ENCODE results near the gene TSEN2. TPM values are rescaled to one million over a fixed set of nuclear protein-coding genes. Genes with fewer than 3 reads are reported as not detected.

Gene TSEN2
- total and polyA plus RNA-seq, 2 of the 13 experiments (the other 11 are each of a cell fraction or from before 2014, with no cell fraction given), result 11.0 to 17.3 TPM

DNA sequence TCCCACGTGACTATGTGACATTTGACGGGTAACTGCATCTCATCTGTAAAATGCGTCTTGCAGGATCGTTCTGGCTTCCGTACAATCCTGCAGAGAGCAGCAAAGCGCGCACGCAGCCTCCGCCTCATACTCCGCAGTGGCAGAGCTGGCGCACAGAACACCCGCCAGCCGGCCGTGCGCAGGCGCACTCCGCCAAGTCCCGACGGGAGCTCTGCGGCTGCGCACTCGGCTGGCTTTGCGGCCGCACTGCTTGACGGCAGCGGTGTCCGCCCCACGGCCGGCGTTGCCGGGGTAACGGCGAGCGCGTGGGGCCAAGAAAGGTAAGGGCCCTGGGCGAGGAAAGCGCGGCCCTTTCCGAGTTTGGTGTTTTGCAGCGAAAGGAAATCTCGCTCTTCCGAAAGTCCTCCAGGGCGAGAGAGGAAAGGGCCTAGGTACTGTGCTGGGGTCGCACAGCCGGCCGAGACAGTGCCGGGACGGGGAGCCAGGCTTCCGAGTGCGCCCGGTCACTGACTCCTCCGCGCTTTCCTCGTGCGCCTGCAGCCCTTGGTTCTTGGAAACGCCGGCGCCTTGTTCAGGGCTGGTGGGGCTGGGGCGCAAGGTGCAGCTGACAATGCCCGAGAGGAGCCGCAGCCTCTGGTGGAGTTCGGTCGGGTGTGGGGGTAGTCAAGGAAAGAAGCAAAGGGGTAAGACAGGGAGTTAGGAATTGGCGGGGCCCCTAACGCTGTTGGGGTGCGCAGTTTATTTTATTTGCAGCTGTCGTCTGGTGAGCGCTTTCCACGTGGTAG is at the start of gene TSEN2 (continued):
- TF ChIP-seq, protein P1, sequence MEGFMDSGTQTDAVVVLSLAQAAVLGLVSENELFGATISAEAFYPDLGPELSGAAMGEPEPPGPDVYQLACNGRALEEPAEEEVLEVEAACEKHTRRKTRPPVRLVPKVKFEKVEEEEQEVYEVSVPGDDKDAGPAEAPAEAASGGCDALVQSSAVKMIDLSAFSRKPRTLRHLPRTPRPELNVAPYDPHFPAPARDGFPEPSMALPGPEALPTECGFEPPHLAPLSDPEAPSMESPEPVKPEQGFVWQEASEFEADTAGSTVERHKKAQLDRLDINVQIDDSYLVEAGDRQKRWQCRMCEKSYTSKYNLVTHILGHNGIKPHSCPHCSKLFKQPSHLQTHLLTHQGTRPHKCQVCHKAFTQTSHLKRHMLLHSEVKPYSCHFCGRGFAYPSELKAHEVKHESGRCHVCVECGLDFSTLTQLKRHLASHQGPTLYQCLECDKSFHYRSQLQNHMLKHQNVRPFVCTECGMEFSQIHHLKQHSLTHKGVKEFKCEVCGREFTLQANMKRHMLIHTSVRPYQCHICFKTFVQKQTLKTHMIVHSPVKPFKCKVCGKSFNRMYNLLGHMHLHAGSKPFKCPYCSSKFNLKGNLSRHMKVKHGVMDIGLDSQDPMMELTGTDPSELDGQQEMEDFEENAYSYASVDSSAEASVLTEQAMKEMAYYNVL (CRISPR knock-in tag; IDR thresholded peaks at IDR 0.05; ENCODE audit: borderline replicate concordance), result peak; percentile 33; the same call in 1 of the 2 replicates
- TF ChIP-seq JARID2 (CRISPR knock-in tag; IDR thresholded peaks at IDR 0.05; ENCODE audit: insufficient replicate concordance) (no peak), ZKSCAN1 (IDR thresholded peaks at IDR 0.05; ENCODE audit: low read length) (no peak), TOE1 (CRISPR knock-in tag; IDR thresholded peaks at IDR 0.05) (no peak), GATA4 (IDR thresholded peaks at IDR 0.05; ENCODE audit: borderline replicate concordance, low read depth) (no peak), NFYC (CRISPR knock-in tag; IDR thresholded peaks at IDR 0.05) (no peak), KDM5B (CRISPR knock-in tag; IDR thresholded peaks at IDR 0.05; ENCODE audit: borderline replicate concordance) (peak; percentile 81; the same call in 1 of the 2 replicates), FOXA1 (IDR thresholded peaks at IDR 0.05) (no peak), FOXA1 (CRISPR knock-in tag; IDR thresholded peaks at IDR 0.05) (peak; percentile 17; the same call in 1 of the 2 replicates), ZBTB7B (CRISPR knock-in tag; IDR thresholded peaks at IDR 0.05) (0 out of 2 replicates have a peak, but pooled peaks have one; percentile 27), ZNF772 (CRISPR knock-in tag; IDR thresholded peaks at IDR 0.05) (peak; percentile 84; the same call in 1 of the 2 replicates), REL (CRISPR knock-in tag; conservative IDR thresholded peaks at IDR 0.05) (peak; percentile 96), CBFB (CRISPR knock-in tag; IDR thresholded peaks at IDR 0.05) (peak; percentile 46), ZNF605 (CRISPR knock-in tag; IDR thresholded peaks at IDR 0.05) (no peak; the same call in 1 of the 2 replicates), SIX1 (CRISPR knock-in tag; IDR thresholded peaks at IDR 0.05; ENCODE audit: borderline replicate concordance) (no peak)
- TF ChIP-seq, protein P2, sequence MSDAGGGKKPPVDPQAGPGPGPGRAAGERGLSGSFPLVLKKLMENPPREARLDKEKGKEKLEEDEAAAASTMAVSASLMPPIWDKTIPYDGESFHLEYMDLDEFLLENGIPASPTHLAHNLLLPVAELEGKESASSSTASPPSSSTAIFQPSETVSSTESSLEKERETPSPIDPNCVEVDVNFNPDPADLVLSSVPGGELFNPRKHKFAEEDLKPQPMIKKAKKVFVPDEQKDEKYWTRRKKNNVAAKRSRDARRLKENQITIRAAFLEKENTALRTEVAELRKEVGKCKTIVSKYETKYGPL (CRISPR knock-in tag; IDR thresholded peaks at IDR 0.05), result no peak
- TF ChIP-seq, protein P3, sequence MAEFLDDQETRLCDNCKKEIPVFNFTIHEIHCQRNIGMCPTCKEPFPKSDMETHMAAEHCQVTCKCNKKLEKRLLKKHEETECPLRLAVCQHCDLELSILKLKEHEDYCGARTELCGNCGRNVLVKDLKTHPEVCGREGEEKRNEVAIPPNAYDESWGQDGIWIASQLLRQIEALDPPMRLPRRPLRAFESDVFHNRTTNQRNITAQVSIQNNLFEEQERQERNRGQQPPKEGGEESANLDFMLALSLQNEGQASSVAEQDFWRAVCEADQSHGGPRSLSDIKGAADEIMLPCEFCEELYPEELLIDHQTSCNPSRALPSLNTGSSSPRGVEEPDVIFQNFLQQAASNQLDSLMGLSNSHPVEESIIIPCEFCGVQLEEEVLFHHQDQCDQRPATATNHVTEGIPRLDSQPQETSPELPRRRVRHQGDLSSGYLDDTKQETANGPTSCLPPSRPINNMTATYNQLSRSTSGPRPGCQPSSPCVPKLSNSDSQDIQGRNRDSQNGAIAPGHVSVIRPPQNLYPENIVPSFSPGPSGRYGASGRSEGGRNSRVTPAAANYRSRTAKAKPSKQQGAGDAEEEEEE (CRISPR knock-in tag; IDR thresholded peaks at IDR 0.05; ENCODE audit: borderline replicate concordance), result no peak
- TF ChIP-seq, protein P4, sequence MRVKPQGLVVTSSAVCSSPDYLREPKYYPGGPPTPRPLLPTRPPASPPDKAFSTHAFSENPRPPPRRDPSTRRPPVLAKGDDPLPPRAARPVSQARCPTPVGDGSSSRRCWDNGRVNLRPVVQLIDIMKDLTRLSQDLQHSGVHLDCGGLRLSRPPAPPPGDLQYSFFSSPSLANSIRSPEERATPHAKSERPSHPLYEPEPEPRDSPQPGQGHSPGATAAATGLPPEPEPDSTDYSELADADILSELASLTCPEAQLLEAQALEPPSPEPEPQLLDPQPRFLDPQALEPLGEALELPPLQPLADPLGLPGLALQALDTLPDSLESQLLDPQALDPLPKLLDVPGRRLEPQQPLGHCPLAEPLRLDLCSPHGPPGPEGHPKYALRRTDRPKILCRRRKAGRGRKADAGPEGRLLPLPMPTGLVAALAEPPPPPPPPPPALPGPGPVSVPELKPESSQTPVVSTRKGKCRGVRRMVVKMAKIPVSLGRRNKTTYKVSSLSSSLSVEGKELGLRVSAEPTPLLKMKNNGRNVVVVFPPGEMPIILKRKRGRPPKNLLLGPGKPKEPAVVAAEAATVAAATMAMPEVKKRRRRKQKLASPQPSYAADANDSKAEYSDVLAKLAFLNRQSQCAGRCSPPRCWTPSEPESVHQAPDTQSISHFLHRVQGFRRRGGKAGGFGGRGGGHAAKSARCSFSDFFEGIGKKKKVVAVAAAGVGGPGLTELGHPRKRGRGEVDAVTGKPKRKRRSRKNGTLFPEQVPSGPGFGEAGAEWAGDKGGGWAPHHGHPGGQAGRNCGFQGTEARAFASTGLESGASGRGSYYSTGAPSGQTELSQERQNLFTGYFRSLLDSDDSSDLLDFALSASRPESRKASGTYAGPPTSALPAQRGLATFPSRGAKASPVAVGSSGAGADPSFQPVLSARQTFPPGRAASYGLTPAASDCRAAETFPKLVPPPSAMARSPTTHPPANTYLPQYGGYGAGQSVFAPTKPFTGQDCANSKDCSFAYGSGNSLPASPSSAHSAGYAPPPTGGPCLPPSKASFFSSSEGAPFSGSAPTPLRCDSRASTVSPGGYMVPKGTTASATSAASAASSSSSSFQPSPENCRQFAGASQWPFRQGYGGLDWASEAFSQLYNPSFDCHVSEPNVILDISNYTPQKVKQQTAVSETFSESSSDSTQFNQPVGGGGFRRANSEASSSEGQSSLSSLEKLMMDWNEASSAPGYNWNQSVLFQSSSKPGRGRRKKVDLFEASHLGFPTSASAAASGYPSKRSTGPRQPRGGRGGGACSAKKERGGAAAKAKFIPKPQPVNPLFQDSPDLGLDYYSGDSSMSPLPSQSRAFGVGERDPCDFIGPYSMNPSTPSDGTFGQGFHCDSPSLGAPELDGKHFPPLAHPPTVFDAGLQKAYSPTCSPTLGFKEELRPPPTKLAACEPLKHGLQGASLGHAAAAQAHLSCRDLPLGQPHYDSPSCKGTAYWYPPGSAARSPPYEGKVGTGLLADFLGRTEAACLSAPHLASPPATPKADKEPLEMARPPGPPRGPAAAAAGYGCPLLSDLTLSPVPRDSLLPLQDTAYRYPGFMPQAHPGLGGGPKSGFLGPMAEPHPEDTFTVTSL (CRISPR knock-in tag; IDR thresholded peaks at IDR 0.05; ENCODE audit: borderline replicate concordance), result no peak
- TF ChIP-seq, protein P5, sequence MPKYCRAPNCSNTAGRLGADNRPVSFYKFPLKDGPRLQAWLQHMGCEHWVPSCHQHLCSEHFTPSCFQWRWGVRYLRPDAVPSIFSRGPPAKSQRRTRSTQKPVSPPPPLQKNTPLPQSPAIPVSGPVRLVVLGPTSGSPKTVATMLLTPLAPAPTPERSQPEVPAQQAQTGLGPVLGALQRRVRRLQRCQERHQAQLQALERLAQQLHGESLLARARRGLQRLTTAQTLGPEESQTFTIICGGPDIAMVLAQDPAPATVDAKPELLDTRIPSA (CRISPR knock-in tag; IDR thresholded peaks at IDR 0.05; ENCODE audit: borderline replicate concordance), result no peak; the same call in 1 of the 2 replicates
